ENCODE measurements around the gene OR51T1. TPM values are rescaled to one million over a fixed set of nuclear protein-coding genes. Genes with fewer than 3 reads are reported as not detected.

OR51T1 gene, protein sequence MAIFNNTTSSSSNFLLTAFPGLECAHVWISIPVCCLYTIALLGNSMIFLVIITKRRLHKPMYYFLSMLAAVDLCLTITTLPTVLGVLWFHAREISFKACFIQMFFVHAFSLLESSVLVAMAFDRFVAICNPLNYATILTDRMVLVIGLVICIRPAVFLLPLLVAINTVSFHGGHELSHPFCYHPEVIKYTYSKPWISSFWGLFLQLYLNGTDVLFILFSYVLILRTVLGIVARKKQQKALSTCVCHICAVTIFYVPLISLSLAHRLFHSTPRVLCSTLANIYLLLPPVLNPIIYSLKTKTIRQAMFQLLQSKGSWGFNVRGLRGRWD
- not detected in 2 replicates for total RNA-seq

GRCh38 chr11:4881860-4882500 is at the start of gene OR51T1:
OR51T1 (plus strand) TSS chr11:4881900; CDS start chr11:4881900, 0 bp downstream.

GRCh38 chr11:4848908-4849532 is 32.7 kb upstream of the OR51T1 start, which contains the start of gene OR51S1:
OR51S1 (minus strand) TSS chr11:4849208; CDS start chr11:4849208, 0 bp downstream.

DNA sequence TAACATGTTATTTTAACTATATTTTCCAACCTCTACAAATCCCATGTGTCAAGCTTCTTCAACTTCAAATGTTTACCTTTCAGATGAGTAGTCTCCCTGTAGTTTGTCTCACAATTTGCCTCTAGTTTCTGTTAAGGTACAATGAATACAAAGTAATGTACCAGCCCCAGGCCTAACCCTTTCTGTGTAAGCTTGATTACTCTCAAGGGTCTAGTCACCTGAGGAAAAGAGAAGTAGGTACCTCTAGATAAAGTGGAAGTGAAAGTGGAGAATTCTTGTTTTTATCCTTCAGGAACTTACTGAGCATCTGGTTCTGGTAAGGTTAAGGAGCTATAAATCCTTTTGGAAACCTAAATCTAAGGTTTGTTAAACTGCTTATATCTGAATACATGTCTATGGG is 21.8 kb downstream of the OR51T1 start, which contains the start of gene OR51A7:
Gene OR51A7, plus strand, starts transcription at position 300 of the 400 bp plus-strand sequence. CDS start 3,587 bp downstream, outside the sequence.

GRCh38 chr11:4919250-4919649 is 37.5 kb downstream of the OR51T1 start, which contains the start of gene OR51G2:
OR51G2 (minus strand) TSS chr11:4919350; CDS start chr11:4915663, 3,687 bp downstream.

DNA sequence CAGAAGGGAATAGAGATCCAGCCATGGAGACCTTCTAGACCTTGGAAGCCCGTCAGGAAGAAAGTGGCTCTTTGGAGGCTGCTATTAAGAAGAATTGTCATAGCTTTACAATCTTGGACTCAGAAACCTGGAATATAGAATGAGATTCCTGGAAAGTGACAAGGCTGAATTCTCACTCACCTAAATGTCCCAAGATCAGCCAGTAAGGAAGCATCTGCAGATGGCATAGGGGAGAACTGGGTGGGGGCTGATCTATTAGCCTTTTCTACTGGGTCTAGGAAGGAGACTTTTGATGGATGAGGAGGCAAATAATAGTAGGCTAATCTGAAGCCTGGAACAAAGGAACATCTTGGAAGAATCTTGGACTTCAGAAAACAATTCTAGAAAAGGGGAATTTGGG is 42.5 kb downstream of the OR51T1 start, which contains the start of gene OR51G1:
Gene OR51G1, minus strand, starts transcription at position 101 of the 400 bp plus-strand sequence. Its CDS starts 0 bp downstream, at position 101.

Other genes with a start within 250 kb of the OR51T1 start
- gene OR51D1, start 244.4 kb upstream of the OR51T1 start, total RNA-seq = not detected in 2 replicates
- not detected in 2 replicates for gene OR51E1, start 237.9 kb upstream of the OR51T1 start, total RNA-seq
- not detected in 2 replicates for gene OR51E2, start 184.0 kb upstream of the OR51T1 start, total RNA-seq
- not detected in 2 replicates for gene MMP26, start 177.1 kb upstream of the OR51T1 start, total RNA-seq
- not detected in 2 replicates for gene OR51F1, start 112.0 kb upstream of the OR51T1 start, total RNA-seq
- not detected in 2 replicates for gene OR52R1, start 77.5 kb upstream of the OR51T1 start, total RNA-seq
- gene OR51F2, start 60.6 kb upstream of the OR51T1 start, total RNA-seq = not detected in 2 replicates
- not detected in 2 replicates for gene OR51S1, start 32.7 kb upstream of the OR51T1 start, total RNA-seq
- gene OR51A7, start 21.9 kb downstream of the OR51T1 start, total RNA-seq = not detected in 2 replicates
- gene OR51G2, start 37.5 kb downstream of the OR51T1 start, total RNA-seq = not detected in 2 replicates
- not detected in 2 replicates for gene OR51G1, start 42.4 kb downstream of the OR51T1 start, total RNA-seq
- gene OR51A4, start 65.7 kb downstream of the OR51T1 start, total RNA-seq = not detected in 2 replicates
- not detected in 2 replicates for gene OR51A2, start 73.8 kb downstream of the OR51T1 start, total RNA-seq
- gene OR51L1, start 113.0 kb downstream of the OR51T1 start, total RNA-seq = not detected in 2 replicates
- not detected in 2 replicates for gene OR52J3, start 164.6 kb downstream of the OR51T1 start, total RNA-seq
- not detected in 2 replicates for gene OR52E2, start 177.7 kb downstream of the OR51T1 start, total RNA-seq
- not detected in 2 replicates for gene OR52E1, start 187.7 kb downstream of the OR51T1 start, total RNA-seq

Data from aortic smooth muscle cell (primary cell).